Hematopoietic multipotent progenitor cell treated with erythropoietin and hydrocortisone succinate and interleukin-3 and kit ligand, for 4 days (in vitro differentiated cells): Measurements from ENCODE around the gene CD27.
"Not testable (repeated sequence)": the region's sequence is repeated elsewhere in the genome, so short reads cannot be mapped to it uniquely, and the experiment has no call there.

ENCODE experiments used
- DNase-seq: peaks from one replicate; pipeline ENCODE4 v3.0.0-alpha.2; 2015

CD27 gene

DNA sequence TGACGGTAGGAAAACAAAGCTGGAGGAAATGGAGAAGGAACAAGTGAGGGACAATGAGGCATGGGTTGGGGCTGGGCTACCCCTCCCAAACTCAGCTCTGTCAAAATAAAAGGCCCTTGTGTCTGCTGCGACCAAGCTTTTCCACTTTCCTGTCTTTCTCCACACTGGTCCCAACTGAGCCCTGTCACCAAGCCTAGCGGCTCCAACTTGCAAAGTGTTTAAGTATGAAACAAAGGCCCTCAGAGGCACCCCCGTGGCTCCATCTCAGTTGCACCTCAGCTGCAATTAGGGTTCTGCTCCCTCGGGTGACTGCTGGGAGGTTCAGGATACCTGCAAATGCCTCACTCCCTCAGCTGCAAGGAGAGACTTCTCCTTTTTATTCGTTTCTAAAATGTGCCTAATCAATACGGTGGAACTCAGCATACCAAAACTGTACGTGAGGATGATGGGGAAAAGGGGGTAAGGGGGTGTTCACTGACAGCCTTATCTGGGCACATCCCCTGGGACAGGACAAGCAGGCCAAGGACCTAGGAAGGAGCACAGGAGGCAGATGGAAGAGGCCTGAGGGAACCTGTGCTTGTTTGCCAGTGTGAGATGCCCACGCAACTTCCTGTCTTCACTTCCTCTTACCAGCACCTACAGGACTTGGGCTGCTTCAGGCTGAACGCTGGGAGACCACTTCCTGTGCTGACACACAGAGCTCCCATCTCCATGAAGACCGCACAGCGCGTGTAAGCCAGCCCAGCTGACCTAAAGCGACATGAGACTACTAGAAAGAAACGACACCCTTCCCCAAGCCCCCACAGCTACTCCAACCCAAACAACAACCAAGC is 16.9 kb downstream of the CD27 start:
- DNase-seq, result peak; percentile 95

DNA sequence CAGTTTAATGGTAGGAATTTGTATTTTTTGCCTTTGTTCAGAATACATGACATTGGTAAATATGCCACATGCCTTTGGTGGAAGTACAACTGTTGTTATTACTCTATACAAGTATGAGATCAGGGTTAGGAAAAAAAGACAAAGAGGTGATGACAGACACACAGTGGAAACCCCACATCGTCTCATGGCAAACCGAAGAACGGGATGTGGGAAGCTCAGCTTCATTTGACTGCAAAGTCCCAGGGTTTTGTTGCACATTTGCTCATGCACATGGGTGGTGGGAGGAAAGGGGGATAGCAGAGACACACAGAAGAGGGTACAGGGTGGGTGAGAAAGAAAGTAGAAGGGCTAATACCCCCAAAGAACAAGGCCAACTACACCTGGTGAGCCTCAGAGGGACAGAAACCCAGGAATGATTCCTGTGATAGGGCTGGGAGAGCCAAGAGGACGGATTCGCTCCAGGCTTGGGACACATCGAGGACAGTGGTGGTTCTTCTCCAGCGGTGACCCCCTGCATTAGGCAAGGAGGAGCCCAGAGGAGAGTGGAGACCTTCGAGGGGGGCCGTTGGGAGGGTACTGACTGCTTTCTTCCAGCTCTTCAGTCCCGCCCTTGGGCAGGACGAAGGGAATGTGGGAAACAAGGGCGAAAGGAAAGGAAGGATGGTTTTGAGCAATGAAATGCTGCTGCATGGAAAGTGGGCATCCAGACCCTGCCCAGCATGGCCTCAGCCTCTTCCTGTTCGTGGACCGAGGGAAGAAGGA is 17.7 kb downstream of the CD27 start:
- DNase-seq, result no peak

DNA sequence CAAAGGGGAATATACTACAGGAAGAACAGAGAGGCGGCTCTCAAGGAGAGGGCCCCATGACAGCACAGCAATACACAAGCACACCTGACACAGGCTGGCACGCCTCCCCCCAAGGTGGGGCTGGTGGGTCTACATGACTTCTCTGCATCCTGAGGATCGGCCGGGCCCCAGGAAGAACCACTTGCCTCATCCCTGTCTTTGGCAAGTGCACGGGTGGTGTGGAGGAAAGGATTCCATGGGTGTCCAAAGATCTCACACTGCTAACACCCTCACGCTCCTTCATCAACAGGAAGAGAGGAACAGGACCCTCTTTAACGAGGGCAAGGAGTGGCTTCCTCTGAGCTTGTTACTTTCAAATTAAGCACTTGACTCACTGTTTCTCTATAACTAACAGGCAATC is 18.5 kb downstream of the CD27 start:
- DNase-seq, result no peak

DNA sequence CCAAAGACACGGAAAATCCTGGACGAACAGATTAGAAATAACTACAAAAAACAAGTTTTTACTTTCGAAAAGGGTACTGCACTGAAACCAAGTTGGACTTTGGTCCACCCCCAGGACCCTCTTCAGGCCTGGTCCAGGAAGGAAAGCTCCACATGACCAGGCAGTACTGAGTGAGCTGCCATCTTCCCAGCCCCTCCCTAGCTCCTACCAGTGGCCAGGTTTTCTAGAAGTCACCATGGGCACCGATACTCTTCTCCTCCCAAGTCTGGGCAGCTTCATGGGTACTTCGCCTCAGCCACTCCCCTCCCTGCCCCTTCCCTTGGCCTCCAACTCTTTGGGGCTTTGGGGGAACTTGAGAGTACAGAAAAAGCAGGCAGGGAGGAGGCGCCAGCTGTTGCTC is 19.1 kb downstream of the CD27 start:
- DNase-seq, result no peak

DNA sequence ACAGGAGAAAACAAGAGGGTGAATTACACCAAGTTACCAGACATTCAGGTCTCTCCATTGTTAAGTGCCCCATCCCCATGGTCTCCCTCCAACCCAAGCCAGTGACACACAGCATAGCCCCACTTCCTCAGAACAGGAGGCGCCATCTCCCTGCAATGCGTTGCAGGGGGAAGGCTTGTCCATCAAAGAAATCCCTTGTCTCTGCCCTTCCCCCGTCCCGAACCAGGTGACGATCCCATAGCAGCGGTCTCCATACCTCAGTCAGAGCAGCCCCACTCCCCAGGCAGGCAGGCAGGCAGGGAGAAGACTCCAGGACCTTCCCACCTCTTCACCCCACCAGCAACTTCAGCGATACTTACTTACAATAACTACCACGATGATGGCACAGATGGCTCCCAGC is 19.8 kb downstream of the CD27 start:
- DNase-seq, result no peak

DNA sequence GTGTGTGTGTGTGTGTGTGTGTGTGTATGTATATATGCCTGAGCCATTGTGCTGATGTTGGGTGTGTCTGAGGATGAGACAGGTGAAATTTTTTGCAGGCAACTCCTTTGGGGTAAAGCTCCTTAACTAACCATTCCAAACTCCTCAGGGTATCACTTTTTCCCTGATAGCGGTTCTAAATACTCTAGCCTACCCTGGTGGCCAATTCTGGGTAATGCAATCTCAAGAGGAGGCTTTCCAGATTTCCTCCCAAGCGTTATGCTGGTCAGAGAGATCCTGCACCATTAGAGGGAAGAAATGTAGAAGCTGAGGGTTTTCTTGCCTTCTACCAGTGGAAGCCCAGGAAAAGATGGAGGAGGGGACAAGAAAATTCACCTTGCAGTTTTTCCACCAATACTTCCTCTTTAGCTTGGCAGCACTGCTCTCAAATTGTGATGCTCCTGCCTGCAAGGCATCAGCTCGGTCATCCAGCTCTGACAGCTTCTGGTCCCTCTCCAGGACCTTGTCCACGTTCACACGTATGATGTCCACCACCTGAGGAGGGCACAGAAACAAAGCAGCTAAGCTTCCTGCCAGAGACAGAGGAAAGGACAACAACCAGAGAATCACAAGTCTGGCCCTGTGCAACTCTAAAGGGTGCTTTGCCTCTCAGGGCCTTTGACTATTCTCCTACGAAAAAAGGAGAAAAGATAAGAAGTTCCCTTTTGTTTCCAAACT is 20.9 kb downstream of the CD27 start:
- peak; percentile 85 for DNase-seq

DNA sequence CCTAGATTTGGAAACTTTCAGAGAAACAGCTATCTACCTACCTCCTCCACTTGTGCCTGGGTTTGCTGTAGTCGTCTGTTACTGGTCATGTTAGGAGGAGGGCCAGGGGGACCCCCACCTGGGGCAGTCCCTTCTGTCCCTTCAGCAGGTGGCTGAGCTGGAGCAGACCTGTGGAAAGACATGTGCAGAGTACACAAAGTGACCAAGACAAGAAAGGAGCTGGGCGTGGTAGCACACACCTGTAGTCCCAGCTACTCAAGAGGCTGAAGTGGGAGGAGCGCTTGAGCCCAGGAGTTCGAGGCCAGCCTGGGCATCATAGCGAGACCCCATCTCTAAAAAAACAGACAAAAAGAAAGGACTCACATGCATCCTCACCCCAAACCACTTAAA is 21.4 kb downstream of the CD27 start:
- DNase-seq, result no peak

DNA sequence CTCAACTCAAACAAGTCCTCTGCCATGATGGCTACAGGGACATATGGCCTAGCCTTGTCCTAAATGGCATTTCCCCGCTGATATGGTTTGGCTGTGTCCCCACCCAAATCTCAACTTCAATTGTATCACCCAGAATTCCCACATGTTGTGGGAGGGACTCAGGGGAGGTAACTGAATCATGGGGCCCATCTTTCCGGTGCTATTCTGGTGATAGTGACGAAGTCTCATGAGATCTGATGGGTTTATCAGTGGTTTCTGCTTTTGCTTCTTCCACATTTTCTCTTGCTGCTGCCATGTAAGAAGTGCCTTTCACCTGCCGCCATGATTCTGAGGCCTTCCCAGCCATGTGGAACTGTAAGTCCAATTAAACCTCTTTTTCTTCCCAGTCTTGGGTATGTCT is 22.0 kb downstream of the CD27 start:
- not testable (repeated sequence) for DNase-seq

DNA sequence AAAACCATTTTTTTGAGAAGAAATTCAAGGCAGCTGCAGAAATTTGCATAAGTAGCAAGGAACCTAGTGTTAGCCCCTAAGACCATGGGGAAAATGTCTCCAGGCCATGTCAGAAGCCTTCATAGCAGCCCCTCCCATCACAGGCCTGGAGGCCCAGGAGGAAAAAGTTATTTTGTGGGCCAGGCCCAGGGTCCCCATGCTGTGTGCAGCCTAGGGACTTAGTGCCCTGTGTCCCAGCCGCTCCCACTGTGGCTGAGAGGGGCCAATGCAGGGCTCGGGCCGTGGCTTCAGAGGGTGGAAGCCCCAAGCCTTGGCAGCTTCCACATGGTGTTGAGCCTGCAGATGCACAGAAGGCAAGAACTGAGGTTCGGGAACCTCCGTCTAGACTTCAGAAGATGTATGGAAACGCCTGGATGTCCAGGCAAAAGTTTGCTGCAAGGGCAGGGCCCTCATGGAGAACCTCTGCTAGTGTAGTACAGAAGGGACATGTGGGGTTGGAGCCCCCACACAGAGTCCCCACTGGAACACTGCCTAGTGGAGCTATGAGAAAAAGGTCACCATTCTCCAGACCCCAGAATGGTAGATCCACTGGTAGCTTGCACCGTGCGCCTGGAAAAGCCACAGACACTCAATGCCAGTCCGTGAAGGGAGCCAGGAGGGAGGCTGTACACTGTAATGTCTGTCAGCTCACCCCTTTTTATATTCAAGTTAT is 23.0 kb downstream of the CD27 start:
- not testable (repeated sequence) for DNase-seq

DNA sequence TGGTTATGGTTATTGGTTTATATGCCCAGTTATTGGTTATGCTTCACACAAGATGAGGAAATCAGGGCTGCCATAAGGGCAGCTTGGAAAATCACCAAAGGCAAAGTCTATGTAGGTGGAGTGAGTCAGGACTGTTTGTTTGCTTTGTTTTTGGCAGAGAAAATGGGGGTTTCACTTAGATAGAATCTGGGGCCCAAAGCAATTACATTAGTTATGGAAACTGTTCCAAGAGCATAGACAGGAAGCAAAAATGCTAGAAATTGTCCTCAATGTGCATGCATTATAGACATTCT is 23.5 kb downstream of the CD27 start:
- no peak for DNase-seq

DNA sequence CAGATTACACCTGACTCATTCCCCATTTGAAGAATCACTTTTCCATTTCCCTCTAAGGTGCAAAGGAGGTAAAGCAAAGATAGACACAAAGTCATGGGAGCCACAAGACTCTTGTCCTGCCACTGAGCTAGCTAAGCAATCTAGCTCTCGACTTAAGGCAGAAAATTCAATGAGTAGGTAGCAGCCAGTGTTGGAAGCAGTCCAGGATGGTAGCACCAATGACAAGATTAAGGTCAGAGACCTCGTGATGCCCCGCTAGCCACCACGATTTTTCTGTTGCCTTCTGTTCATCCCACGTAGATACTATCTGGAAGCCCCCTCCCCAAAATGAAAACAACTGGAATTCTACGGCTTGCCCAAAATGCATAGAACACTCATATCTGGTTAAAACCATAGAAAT is 24.3 kb downstream of the CD27 start:
- peak; percentile 25 for DNase-seq

DNA sequence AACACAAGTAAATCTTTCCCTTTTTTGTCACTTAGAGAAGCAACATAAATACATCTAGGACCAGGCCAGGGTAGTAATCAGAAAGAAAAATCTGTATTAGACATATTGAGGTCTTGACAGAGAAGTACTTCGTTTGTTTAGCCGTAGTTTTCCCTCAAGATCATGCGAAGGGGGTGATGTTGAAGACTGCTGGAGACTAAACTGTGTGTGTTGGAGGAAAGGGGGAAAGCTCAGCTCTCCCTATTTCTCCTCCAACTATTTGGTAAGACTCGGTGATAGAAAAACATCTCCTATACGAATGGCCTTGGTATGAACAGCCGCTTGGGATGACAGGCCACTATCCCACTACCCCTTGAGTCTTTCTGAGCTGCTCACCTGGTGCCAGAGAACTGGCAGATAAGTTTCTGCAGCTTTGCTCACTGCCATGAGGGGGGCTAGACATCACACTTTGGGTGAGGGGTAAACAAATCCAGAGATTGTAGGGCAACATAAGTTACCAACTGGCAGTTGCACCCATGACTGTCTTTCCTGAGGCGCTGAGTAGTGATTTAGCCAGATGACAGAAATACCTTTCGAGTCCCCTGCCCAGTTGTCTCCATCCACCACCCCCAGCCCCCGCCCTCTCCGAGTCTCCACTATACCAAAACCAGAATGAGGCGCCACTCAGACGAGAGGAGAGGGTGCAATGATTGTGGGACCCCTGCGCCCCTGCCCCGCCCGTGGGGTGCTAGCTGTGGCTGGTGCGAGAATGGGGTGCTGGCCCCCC is 25.0 kb downstream of the CD27 start:
- DNase-seq, result no peak

DNA sequence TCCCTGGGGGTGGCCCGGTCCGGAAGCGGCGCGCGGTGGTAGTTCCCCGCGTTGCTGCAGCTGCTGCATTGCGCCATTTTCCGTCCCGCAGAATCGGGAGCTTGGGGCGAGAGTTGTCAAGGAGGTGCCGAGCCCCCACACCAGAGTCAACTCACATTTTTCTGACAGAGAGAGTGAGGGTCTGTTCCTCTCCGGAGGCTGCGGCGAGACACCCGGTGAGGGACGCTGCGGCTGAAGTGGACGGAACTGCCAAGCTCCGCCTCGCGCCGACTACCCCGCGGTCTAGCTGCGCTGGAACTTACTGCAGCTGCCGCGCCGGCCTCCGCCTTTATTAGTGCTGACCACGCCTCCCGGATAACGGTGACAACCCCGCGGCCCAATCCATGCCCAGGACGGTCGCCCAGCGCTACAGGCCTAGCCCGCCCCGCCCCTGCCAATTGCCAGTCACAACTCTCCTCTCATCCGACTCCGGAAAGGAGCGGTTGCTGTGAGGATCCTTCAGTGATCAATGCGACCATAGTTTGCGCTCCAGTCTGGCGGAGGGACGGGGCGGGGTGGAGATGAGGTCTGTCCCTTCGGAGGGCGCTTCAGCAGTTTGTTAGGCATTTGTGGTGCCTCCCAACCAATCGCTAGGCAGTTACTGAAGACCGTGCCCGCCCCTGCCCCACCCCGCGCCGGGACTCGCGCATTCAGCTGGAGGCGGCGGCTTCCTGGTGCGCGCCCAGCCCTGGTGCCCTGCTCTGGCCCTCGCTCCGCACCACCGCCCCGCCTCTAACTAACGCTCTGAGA is 25.8 kb downstream of the CD27 start, which contains the start of gene VAMP1:
TSS of gene VAMP1 (minus strand) at position 303 of the 789 bp plus-strand sequence. CDS start at position 157, 146 bp downstream.
- DNase-seq, result peak; percentile 99

DNA sequence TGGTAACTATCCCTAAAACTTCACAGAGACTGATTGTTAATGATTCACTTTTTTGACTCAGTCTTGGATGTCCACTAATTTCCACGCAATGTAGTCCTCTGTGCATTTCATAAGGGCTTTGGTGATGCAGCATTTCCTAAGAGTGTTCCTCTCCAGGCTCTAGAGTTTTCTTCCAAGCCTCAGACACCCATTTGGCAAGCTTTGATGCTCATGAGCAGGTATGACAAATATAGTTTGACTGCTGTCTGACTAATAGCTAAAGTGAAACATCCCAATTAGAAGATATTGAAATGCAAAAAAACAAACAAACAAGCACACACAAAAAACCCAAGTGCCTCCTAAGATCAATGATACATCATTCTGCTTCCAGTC is 27.2 kb downstream of the CD27 start:
- no peak for DNase-seq

DNA sequence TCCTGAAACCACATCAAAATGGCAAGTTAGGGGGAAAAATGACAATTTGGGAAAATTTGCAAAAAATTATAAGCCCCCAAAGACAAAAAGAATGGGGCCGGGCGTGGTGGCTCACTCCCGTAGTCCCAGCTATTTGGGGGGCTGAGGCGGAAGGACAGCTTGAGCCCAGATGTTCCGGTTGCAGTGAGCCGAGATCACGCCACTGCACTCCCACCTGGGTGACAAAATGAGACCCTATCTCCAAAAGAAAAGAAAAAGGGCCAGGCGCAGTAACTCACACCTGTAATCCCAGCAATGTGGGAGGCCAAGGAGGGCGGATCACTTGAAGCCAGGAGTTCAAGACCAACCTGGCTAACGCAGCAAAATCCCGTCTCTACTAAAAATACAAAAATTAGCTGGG is 27.7 kb downstream of the CD27 start:
- no peak for DNase-seq

DNA sequence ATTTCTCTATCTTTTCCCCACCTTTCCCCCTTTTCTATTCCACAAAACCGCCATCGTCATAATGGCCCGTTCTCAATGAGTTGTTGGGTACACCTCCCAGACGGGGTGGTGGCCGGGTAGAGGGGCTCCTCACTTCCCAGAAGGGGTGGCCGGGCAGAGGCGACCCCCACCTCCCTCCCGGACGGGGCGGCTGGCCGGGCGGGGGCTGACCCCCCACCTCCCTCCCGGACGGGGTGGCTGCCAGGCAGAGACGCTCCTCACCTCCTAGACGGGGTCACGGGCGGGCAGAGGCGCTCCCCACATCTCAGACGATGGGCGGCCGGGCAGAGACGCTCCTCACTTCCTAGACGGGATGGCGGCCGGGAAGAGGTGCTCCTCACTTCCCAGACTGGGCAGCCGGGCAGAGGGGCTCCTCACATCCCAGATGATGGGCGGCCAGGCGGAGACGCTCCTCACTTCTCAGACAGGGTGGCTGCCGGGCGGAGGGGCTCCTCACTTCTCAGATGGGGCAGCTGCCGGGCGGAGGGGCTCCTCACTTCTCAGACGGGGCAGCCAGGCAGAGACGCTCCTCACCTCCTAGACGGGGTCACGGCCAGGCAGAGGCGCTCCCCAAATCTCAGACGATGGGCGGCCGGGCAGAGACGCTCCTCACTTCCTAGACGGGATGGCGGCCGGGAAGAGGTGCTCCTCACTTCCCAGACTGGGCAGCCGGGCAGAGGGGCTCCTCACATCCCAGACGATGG is 30.6 kb downstream of the CD27 start:
- not testable (repeated sequence) for DNase-seq

DNA sequence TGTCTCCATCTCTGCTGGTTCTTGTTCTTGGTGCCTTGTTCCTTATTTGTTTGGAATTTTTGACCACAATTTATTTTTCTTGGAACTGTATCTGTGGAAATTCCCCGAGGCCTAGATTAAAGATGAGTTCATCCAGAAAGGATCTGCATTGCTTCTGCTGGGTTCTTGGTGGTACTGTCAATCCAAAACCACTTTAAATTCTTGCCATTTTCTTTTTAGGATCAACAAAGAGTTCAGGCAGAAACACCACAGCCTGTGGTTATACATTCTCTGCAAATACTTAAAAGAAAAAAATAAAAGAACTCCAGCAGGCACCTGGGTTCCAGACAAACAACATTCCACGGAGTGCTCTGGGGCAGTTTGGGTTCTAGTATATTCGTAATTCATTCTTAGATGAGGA is 31.7 kb downstream of the CD27 start:
- no peak for DNase-seq

DNA sequence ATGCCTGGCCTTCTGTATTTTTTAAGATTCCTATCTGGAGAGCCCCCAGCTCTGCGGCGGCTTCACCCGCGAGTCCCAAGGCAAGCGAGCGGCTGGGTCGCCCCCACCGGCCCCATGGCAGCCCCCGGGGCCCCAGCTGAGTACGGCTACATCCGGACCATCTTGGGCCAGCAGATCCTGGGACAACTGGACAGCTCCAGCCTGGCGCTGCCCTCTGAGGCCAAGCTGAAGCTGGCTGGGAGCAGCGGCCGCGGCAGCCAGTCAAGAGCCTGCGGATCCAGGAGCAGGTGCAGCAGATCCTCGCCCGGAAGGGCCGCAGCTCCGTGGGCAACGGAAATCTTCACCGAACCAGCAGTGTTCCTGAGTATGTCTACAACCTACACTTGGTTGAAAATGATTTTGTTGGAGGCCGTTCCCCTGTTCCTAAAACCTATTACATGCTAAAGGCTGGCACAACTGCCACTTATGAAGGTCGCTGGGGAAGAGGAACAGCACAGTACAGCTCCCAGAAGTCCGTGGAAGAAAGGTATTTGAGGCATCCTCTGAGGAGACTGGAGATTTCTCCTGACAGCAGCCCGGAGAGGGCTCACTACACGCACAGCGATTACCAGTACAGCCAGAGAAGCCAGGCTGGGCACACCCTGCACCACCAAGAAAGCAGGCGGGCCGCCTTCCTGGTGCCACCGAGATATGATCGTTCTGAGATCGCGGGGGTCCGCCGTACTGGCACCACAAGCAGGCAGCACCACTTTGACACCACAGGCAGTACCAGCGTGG is 33.0 kb downstream of the CD27 start:
- not testable (repeated sequence) for DNase-seq

DNA sequence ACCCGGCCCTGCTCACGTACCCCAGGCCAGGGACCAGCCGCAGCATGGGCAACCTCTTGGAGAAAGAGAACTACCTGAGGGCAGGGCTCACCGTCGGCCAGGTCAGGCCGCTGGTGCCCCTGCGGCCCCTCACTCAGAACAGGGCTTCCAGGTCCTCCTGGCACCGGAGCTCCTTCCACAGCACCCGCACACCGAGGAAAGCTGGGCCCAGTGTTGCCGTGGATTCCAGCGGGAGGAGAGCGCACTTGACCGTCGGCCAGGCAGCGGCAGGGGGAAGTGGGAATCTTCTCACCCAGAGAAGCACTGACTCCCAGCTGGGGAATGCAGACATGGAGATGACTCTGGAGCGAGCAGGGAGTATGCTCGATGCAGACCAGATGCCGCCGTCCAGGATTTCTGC is 33.7 kb downstream of the CD27 start:
- DNase-seq, result no peak

DNA sequence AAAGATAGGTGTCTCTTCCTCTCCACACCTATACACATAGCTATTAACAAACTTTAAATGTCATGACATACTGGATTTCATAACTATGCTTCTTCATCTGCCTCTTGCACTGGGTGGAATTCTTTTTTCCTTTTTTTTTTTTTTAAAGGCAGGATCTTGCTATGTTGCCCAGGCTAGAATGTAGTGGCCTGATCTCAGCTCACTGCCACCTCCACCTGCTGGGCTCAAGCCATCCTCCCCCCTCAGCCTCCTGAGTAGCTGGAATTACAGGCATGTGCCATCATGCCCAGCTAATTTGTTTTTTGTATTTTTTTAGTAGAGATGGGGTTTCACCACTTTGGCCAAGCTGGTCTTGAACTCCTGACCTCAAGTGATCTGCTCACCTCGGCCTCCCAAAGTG is 43.5 kb downstream of the CD27 start:
- DNase-seq, result no peak
